ENCODE results near the gene TCF25.
"Not testable (repeated sequence)": the region's sequence is repeated elsewhere in the genome, so short reads cannot be mapped to it uniquely, and the experiment has no call there.

Gene TCF25

GRCh38 chr16:89871895-89872294, 1.5 kb upstream of the TCF25 start:
- DNase-seq (ENCODE audit: insufficient read length, low spot score) (no peak), FAIRE-seq (no peak)

GRCh38 chr16:89873972-89874689, 739 bp downstream of the TCF25 start:
- DNase-seq (ENCODE audit: insufficient read length, low spot score) (peak; percentile 77), FAIRE-seq (peak; percentile 99)

- FAIRE-seq; DNase-seq (ENCODE audit: insufficient read length, low spot score): not testable (repeated sequence)
These were observed 5.7 kb downstream of the TCF25 start for GRCh38 chr16:89879123-89879522.

DNA sequence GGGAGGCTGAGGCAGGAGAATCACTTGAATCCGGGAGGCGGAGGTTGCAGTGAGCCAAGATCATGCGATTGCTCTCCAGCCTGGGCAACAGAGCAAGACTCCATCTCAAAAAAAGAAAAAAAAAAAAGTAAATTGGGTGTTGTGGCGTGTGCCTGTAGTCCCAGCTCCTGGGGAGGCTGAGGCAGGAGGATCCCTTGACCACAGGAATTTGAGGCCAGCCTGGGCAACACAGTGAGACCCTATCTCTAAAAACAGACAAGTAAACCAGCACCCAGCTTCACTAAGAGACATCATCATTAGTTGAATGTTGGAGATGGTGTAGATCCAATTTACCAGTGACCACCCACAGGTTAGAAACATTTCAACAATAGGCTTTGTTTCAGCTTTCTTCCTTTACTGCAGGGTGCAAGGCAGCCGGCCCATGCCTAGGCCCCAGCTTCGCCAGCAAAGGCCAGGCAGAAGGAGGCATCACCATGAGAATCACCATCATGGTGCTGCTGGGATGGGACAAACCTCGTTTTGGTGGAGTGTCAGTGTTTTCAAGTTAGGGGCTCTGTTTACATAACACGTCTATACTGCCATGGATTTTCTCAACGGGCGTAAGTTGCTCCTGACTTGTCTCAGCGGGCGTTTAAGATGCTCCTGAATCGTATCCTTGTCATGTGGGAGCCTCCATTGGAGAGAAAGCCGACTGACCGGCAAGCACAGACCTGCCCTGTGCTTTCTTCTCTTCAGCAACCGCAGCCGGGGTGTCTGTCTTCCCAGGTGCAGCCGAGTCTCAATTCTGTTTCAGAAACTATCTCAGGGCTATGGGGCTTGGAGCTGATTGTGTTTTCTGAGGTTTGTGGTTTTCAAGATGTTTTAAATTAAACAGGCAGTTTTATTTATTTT, 7.3 kb downstream of the TCF25 start:
- no peak for FAIRE-seq
- no peak for DNase-seq (ENCODE audit: insufficient read length, low spot score)

DNA sequence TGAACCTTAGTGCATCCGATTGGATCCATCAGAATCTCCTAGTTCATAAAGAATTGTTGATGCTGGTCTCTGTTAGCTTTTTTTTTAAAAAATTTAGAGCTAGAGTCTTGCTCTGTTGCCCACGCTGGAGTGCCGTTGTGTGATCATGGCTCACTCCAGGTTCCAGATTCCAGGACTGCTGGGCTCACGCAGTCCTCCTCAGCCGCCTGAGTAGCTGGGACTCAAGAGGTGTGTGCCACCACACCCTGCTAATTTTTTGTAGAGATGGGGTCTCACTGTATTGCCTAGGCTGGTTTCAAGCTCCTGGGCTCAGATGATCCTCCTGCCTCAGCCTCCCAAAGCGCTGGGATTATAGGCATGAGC, 8.0 kb downstream of the TCF25 start:
- FAIRE-seq: no peak
- no peak for DNase-seq (ENCODE audit: insufficient read length, low spot score)

- no peak for FAIRE-seq
- DNase-seq (ENCODE audit: insufficient read length, low spot score): no peak
These were observed 10.1 kb downstream of the TCF25 start for GRCh38 chr16:89883346-89884040.

- FAIRE-seq: no peak
- no peak for DNase-seq (ENCODE audit: insufficient read length, low spot score)
These were observed 10.6 kb downstream of the TCF25 start for GRCh38 chr16:89884041-89884421.

GRCh38 chr16:89887243-89887642, 13.9 kb downstream of the TCF25 start:
- FAIRE-seq (no peak), DNase-seq (ENCODE audit: insufficient read length, low spot score) (no peak)

- FAIRE-seq: no peak
- no peak for DNase-seq (ENCODE audit: insufficient read length, low spot score)
These were observed 16.8 kb downstream of the TCF25 start for GRCh38 chr16:89890200-89890599.

DNA sequence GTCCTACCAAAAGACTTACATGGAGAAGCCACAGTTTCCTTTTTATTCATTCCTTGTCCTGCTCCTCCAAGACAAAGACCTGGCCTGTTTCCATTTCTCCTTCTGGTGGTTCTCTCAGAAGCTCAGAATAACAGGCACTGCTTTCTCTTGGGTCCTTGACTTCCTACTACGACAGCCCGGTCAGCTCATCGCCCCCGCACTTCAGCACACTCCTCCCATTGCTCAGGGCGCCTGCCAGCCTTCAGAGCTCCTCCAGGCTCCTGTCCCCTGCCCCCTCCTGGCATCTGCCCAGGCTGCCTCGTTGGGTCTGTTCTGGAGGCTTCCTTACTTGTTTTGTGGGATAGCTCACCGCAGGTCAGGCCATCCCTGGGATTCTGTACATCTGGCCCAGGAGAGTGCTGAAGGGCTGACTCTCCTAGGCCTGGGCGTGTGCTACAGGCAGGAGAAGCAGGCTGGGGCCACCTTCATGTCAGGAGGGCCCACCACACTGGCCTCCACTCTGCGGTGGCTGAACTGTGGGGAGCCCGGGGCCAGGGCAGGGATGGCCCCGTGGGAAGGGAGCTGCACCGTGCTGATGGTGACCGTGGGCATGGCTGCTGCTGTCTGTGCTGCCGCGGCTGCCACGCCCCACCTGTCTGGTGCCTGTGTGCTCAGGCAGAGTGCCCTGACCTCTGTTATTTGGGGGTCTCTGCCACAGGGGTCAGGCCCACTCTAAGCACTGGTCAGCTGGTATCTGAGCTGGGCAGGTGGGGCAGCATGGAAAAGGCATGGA, 17.7 kb downstream of the TCF25 start:
- no peak for FAIRE-seq

DNA sequence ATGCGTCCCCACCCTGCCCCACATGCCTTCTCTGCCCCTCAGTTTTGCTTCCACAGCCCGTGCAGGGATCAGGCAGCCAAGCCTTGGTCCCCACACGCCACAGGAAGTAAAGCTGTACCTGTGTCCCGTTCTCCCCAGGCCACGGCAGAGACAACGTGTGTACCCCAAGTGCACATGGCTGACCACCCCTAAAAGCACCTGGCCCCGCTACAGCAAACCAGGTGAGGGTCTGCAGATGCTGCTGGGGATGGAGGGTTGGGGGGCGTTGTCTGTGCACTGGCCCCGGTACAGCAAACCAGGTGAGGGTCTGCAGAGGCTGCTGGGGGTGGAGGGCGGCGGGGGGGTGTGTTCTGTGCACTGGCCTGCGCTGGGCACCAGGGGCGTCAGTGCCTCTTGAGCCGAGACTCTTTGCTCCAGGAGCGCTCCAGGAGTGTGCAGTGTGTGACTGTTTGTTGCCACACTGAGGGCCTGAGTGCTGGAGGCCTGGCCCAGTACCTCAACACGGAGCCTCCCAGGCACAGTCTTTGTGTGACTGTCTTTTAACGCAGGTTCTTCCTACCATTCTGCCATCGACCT, 18.8 kb downstream of the TCF25 start:
- no peak for FAIRE-seq
- no peak for DNase-seq (ENCODE audit: insufficient read length, low spot score)

More for the DNA sequence above, 17.7 kb downstream of the TCF25 start:
- no peak for DNase-seq (ENCODE audit: insufficient read length, low spot score)

GRCh38 chr16:89892635-89893034, 19.2 kb downstream of the TCF25 start:
- DNase-seq (ENCODE audit: insufficient read length, low spot score) (no peak), FAIRE-seq (no peak)

GRCh38 chr16:89893642-89894548, 20.5 kb downstream of the TCF25 start:
- no peak for FAIRE-seq
- no peak for DNase-seq (ENCODE audit: insufficient read length, low spot score)

DNA sequence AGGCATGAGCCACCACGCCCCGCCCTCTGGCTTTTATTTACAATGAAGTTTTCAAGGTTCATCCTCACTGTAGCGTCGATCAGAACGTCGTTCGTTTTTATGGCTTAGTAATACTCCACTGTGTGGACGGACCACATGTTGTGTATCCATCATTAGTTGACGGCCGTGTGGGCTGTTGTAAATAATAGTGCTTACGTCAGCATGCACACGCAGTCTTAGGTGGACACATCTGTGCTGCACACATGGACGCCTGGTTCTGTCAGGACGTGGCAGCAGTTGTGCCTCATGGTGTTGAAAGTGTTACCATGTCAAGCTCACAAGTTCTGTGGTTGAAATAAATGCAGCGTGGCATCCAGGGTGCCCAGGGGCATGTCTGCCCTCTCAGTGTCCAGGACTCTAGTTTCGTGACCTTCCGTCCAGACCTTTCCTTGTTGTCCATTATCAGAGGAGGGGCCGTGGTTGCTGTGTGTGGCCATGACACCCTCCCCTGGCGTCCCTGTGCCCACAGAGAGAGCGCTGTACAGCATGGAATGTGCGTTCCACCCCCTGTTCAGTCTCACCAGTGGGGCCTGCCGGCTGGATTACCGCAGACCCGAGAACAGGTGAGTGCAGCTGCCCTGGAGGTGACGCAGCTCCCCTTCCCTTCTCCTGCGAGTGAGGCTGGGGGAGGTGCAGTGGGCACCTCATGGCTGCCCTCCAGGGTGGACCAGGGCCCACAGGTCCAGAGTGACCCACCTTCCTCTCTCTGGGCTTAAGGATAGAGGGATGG, 22.3 kb downstream of the TCF25 start:
- DNase-seq (ENCODE audit: insufficient read length, low spot score) (no peak), FAIRE-seq (no peak)

- DNase-seq (ENCODE audit: insufficient read length, low spot score): no peak
These were observed 23.8 kb downstream of the TCF25 start for GRCh38 chr16:89897204-89897603.

DNA sequence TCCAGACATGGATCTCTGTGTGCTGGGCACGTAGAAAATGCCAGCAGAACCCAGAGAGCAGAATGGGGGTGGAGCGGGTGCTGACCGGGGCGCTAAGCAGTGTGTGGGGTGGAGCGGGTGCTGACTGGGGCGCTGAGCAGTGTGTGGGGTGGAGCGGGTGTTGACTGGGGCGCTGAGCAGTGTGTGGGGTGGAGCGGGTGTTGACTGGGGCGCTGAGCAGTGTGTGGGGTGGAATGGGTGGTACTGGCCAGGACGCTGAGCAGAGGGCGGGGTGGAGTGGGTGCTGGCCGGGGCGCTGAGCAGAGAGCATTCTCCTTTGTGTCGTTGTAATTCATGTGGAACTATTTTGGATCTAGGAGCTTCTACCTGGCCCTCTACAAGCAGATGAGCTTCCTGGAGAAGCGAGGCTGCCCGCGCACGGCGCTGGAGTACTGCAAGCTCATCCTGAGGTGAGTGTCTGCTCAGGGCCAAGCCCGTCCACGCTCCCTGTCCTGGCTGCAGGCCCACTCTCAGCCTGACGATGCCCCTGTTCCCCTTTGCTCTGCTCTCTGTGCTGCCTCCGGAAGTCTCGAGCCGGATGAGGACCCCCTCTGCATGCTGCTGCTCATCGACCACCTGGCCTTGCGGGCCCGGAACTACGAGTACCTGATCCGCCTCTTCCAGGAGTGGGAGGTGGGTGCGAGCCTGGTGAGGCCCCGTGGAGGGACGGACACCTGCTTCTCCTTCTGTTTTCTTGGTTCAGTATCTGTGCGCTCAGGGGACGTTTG, 25.0 kb downstream of the TCF25 start:
- FAIRE-seq (no peak), DNase-seq (ENCODE audit: insufficient read length, low spot score) (no peak)

More at GRCh38 chr16:89897204-89897603, 23.8 kb downstream of the TCF25 start:
- FAIRE-seq: no peak

GRCh38 chr16:89899879-89900481, 26.6 kb downstream of the TCF25 start:
- DNase-seq (ENCODE audit: insufficient read length, low spot score) (no peak), FAIRE-seq (no peak)
